Epithelial cell of proximal tubule (primary cell): Measurements from ENCODE around the gene SLC5A4. TPM values are rescaled to one million over a fixed set of nuclear protein-coding genes. Genes with fewer than 3 reads are reported as not detected.

Experiments used
- DNase-seq: peaks from one replicate; pipeline ENCODE4 v3.0.0-alpha.2; 2011; ENCODE audit warnings: low read depth
- H3K4me3 ChIP-seq: 2 replicates; pipeline ENCODE4 v1.5.1; 2011; ENCODE audit warnings: low read depth, mild to moderate bottlenecking, low read length
- total RNA-seq: library from RNA; depleted of rRNA; stranded (reverse); fragments of >200 nt; gene quantifications from 2 replicates; pipeline ENCODE4 v1.2.3, GENCODE V29; 2015
- TF ChIP-seq, protein P1 (sequence below): conservative IDR thresholded peaks from 2 replicates; pipeline ENCODE4 v1.5.1; 2012; ENCODE audit warnings: low read depth, mild to moderate bottlenecking, low read length

Gene SLC5A4
- total RNA-seq, 1 donor from 2014 or later: not detected

DNA sequence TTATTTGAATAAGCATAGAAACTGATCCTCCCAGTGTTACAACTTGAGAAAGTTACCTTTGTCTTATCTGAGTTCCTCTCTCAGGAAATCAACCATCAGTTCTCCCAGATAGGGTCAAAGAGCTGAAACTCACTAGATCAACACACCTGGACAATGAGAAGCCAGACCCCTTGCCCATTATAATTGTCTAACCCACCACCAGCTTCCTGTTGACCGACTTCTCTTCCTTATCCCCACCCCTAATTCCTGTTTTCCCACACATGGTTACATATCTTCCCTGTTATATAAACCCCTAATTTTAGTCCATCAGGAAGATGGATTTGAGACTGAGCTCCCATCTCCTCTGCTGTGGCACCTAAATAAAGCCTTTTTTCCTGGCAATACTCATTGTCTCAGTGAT, 6.9 kb downstream of the SLC5A4 start:
- DNase-seq: no peak
- TF ChIP-seq, protein P1, sequence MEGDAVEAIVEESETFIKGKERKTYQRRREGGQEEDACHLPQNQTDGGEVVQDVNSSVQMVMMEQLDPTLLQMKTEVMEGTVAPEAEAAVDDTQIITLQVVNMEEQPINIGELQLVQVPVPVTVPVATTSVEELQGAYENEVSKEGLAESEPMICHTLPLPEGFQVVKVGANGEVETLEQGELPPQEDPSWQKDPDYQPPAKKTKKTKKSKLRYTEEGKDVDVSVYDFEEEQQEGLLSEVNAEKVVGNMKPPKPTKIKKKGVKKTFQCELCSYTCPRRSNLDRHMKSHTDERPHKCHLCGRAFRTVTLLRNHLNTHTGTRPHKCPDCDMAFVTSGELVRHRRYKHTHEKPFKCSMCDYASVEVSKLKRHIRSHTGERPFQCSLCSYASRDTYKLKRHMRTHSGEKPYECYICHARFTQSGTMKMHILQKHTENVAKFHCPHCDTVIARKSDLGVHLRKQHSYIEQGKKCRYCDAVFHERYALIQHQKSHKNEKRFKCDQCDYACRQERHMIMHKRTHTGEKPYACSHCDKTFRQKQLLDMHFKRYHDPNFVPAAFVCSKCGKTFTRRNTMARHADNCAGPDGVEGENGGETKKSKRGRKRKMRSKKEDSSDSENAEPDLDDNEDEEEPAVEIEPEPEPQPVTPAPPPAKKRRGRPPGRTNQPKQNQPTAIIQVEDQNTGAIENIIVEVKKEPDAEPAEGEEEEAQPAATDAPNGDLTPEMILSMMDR: no peak
- no peak overlapping the region for H3K4me3 ChIP-seq

DNA sequence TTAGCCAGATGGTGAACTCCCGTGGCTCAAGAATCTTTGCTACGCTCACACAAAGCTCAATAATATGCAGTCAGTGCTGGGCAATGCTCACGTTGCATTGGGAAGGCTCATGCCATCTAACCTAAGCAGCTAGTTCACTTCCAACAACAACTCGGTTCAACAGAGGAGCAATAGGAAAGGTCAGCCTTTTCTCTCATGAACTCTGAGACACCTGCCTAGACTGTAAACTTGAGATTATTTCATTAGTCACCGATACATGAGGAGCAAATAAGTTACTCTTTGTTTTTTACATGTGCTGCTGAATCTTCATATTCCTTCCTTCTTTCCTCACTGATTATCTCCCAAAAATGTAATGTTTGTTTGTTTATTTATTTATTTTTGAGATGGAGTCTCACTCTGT, 9.0 kb downstream of the SLC5A4 start:
- no peak overlapping the region for H3K4me3 ChIP-seq
- TF ChIP-seq, protein P1: no peak
- no peak for DNase-seq

DNA sequence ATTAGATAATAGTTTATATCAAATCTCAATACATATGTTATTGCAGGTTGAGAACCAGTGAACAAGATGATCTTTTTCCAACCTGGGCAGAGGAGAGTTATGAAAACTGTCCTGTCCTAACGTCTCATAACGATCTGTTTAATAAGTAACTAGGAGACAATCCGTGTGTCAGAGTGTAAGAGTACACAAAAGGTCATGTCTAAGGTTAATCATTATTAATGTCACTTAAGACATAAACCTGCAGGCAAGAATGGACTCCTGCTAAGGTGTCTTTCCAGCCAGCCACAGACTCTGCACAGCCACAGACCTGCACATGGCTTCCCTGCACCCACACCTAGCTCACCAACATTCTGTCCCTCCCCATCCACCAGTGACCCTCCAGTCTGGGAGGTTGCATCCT, 10.1 kb downstream of the SLC5A4 start:
- H3K4me3 ChIP-seq: no peak overlapping the region
- TF ChIP-seq, protein P1: no peak
- no peak for DNase-seq

DNA sequence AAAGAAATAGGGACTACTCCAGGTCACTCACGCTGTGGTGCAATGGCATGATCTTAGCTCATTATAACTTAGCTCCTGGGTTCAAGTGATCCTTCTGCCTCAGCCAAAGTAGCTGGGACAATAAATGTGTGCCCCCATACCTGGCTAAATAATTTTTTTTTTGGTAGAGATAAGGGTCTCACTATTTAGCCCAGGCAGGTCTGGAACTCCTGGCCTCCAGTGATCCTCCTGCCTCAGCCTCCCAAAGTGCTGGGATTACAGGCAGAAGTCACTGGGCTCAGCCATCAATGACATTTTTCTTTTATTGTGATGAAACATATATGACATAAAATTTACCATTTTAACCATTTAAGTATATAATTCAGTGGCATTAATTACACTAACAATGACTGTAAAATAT, 10.6 kb downstream of the SLC5A4 start:
- H3K4me3 ChIP-seq: no peak overlapping the region
- DNase-seq: no peak
- TF ChIP-seq, protein P1: no peak

DNA sequence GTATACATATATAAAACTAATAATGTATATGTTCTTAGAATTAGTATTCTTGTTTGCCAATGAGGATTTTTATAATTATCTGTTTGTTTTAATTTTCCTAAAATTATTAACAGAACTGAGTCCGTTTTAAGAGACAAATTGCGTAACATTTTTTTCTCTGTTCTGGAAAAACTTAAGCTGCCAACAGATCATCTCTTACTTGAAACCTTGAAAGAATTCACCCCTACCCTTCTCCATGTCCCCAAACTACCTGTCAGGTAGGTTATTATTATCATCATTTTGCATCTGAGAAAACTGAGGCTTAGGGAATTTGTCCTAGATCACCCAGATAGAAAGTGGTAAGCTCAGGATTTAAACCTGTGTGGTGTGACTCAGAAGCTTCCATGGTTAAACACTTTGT, 14.7 kb downstream of the SLC5A4 start:
- TF ChIP-seq, protein P1: no peak
- peak; percentile 1 for DNase-seq
- H3K4me3 ChIP-seq: no peak overlapping the region

DNA sequence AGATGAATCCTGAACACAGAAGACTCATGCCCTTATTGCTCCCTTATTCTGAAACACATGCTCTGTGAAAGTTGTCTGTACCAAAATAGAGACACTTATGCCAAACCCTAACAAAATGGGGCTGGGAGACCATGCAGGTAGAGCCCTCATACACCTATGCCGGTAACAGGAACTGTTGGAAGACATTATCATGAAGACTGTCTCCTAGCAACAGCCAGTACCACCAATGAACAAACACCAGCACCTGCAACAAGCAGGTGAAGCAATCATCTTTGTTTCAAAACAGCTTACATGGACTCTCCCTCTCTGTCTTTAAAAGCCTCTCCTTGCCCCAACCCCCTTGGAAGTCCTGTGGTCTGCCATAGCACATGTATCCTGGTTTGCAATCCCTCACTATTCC, 17.2 kb downstream of the SLC5A4 start:
- no peak for DNase-seq
- TF ChIP-seq, protein P1: no peak
- H3K4me3 ChIP-seq: no peak overlapping the region

DNA sequence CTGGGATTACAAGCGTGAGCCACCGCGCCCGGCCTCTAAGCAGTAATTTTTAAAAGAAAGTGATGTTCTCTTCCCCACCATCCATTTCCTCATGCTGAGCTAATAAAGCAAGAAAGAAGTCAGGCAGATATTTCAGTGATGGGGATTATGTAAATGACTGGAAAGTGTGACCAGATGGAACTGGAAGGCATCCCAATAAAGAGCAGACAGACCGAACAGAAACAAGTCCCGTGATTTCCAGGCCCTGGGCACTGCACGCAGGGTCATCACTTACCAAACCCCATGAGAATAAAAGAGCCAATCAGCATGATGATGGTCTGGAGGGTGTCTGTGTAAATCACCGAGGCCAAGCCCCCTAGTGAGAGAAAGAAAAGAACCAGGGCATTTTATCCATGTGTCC, 18.2 kb downstream of the SLC5A4 start:
- TF ChIP-seq, protein P1: no peak
- DNase-seq: no peak
- no peak overlapping the region for H3K4me3 ChIP-seq
